ENCODE measurements around the gene GPD1.

Gene GPD1

DNA sequence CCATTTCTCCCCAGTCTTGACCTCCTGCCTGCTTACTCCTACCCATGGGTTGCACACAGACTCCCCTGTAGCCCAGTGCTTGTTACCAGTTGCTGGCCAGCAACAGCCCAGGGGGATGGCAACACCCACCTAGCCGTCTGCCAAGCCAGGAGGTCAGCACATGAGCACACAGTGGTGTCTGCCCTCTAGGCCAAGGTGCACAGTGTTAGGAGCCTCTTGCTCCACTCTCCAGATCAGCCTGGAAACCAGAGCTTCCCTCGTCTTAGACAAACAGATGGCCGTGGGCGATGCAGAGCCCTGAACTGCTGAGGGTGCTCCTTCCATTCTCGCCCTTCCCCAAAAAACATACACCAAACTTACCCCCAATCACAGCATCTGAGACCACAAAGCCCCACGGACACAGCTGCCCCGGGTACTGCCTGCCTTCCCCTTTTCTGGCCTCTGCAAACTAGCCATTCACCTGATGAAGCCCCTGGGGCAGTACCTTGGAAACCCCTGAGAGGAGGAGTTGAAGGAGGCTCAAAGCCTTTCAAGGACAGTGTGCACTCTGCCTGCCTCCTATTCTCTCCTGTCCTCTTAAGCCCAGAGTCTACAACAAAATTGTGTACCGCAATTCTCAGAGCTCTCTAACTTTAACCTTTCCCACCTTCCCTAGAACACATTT, 1.0 kb upstream of the GPD1 start:
- DNase-seq = no peak

DNA sequence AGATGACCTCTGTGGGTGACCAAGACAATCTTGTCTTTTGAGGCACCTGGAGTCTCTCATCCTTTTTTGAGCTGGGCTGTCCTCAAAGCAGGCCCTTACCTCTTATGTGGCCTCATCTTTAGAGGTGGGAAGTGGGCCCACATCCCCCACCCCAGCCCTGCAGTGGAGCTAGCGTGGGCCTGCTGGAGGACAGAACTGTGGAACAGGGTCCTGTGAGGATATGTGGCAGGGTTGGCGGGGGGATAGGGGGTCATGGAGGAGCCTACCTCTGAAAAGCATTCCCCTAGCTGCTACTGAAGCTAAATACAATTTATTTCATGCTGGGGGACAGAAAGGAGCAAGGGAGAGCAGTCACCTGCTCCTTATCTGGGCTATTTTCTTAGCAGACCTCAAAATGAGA, 457 bp upstream of the GPD1 start:
- DNase-seq = no peak

GRCh38 chr12:50104417-50105366, 884 bp downstream of the GPD1 start:
- no peak for DNase-seq

DNA sequence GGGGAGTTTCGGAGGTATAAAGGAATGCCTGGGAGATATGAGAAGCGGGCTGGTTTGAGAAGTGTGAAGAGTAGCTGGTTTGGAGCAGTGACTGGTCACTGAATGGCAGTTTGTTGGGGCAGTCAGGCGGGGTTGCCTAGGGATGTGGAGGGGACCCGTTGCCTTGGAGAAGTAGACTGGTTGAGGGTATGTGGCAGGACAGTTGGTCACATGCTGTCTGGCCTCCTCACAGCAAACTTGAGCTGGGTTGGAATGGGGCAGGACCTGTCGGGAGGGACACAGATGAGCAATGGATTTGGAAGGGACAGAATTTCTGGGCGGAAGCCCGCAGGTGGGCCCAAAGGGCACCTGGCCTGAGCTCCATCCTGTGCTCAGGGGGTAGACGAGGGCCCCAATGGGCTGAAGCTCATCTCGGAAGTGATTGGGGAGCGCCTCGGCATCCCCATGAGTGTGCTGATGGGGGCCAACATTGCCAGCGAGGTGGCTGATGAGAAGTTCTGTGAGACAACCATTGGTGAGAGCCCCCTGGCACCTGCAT, 2.2 kb downstream of the GPD1 start:
- no peak for DNase-seq

- no peak for DNase-seq
Observed at GRCh38 chr12:50106907-50107306, 3.1 kb downstream of the GPD1 start.

DNA sequence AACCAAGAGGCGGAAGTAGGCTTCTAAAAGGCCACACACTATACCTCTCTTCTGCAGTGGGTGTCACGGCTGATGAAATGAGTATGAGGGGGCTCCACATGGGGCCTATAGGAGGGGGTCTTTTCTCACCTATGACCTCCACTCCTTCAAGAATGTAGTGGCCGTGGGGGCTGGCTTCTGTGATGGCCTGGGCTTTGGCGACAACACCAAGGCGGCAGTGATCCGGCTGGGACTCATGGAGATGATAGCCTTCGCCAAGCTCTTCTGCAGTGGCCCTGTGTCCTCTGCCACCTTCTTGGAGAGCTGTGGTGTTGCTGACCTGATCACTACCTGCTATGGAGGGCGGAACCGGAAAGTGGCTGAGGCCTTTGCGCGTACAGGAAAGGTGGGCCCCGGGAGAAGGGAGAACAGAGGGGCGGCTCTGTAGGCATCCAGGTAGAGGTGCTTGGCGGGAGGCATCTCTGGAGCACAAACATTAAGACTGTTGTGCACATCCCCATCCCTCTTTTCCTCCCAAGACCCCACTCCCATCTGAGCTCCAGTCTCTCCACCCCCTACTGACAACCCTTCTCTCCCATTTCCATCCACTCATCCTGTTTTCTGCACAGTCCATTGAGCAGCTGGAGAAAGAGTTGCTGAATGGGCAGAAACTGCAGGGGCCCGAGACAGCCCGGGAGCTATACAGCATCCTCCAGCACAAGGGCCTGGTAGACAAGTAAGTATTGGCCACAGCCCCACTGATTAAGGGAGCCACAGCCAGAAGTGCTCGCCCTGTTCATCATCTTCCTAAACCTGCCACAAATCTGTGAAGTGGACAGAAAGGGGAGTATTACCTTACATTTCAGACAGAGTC, 3.8 kb downstream of the GPD1 start:
- DNase-seq = no peak

DNA sequence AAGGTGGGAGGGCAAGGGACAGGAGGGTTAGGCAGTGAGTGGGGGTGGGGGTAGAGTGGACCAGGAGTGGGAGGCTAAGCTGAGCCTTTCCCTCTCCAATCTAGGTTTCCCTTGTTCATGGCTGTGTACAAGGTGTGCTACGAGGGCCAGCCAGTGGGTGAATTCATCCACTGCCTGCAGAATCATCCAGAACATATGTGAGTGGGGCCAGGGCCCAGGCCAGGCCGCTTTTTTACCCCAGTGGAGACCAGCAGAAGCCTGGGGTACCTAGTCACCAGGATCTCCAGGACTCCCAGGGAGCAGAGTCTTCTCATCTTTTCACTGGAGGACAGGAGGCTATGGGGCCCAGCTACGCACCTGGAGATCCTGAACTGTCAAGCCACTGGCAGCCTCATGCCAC, 5.5 kb downstream of the GPD1 start:
- no peak for DNase-seq

DNA sequence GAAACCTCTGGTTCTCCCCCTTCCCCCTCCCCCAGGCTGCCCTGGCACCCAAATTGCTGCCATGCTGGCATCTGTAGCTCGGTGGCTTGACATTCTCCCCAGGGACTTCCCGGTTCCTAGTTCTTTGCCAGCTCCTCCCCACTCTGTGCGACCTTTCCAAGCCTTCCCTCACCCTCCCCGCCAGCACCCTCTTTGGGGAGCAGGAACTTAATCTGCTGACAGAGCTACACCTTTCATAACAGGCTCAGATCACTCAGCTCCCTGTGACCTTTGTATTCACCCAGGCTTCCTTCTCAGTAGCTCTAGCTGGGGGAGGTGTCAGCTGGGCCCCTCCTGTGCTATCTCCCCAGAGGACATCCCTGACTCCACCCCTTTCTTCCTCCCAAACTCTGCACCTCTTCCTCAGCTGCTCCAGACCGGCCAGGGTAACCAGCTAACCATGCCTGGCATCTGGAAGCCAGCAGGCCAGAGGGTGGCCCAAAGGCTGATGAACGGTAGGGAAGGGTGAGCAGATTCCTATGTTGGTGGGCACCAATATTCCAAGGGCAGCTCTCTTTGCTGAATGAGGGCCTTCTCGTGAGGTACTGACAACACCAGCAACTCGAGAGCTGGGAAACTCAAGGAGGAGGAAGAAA, 6.4 kb downstream of the GPD1 start:
- DNase-seq = no peak

DNA sequence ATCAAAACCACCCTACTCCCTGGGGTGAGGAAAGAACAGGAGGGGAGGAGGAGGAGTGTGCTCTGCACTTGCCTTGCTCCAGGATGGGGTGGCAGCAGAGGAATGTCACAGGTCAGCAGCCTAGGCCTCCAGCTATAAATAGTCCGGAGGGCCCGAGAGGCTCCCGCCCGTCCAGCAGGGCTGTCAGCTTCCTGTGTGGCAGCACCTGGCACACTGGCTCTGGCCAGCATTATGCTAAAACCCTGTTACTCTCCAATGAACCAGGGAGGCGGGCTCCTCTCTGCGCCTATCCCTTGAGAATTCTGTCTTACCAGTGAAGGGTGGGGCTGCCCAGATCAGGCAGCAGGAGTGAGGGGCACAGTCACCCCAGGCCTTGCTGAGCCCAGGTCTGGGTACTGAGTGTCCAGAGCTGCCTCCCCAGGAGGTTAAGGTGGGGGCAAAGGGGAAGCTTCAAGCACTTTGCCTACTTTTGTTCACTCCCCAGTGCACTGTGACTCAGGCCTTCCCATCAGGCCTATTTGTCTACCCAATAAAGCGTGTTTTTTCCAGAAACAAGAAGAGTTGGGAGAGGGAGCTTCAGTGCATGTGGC, 7.0 kb downstream of the GPD1 start:
- DNase-seq = no peak

- DNase-seq = no peak
Observed at GRCh38 chr12:50111395-50111692, 7.5 kb downstream of the GPD1 start.

GRCh38 chr12:50111693-50112455, 8.1 kb downstream of the GPD1 start, which contains the start of gene COX14:
TSS of gene COX14 (plus strand) at chr12:50112236. CDS start at chr12:50120044, 7,808 bp downstream.
- DNase-seq = peak; percentile 99

- no peak for DNase-seq
Observed at GRCh38 chr12:50112456-50113218, 8.8 kb downstream of the GPD1 start.

DNA sequence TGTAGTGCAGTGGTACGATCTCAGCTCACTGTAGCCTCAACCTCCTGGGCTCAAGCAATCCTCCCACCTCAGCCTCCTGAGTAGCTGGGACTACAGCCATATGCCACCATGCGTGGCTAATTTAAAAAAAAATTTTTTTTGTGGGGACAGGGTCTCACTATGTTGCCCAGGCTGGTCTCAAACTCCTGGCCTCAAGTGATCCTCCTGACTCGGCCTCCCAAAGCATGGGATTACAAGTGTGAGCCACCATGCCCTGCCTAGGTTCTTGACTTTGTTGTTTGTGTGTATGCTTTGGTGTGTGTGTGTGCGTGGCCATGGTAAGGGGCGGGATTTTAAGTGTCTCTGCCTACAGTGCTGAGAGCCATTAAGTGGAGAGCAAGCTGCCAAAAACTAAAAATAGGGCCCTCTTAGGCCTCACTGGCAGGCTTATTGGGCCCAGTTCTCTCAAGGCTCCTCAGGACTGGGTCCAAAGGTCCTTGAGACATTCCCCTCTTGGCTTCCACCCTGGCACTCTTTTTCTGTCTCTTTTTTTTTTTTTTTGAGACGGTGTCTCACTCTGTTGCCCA, 13.3 kb downstream of the GPD1 start:
- no peak for DNase-seq

- DNase-seq = no peak
Observed at GRCh38 chr12:50119387-50119786, 15.6 kb downstream of the GPD1 start.

GRCh38 chr12:50120521-50120920, 16.7 kb downstream of the GPD1 start:
- DNase-seq = no peak

DNA sequence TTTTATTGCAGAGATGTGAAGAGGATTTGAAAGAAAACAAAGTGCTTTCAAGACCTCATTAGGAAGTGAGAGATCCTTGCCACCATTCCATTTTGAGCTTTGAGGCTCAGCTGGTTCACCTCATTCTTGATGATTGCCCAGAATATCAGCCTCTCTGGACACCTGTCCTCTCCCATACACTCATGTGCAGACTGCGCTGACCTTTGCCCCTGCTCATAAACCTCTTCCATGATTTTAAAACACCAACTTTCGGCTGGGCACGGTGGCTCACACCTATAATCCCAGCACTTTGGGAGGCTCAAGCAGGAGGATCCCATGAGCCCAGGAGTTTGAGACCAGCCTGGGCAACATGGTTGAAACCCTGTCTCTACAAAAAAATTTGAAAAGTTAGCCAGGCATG, 17.1 kb downstream of the GPD1 start:
- DNase-seq = no peak

DNA sequence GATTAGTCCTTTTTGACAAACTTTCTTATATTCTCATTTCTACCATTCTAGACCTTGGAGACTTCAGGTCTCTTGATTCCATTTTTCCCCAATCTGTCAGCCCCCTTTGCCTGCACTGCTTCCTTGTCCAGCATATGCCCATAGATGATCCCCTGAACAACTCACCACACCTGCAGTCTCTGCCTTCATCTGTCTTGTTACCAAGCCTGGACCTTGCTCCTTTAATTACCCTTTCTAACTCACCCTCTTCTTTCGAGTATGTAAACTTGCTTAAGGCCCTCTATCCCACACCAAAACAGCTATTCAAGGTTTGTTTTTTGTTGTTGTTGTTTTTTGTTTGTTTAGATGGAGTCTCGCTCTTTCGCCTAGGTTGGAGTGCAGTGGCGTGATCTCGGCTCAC, 17.8 kb downstream of the GPD1 start:
- DNase-seq = no peak

GRCh38 chr12:50123203-50123602, 19.4 kb downstream of the GPD1 start:
- no peak for DNase-seq

- no peak for DNase-seq
Observed at GRCh38 chr12:50127546-50127945, 23.7 kb downstream of the GPD1 start.

DNA sequence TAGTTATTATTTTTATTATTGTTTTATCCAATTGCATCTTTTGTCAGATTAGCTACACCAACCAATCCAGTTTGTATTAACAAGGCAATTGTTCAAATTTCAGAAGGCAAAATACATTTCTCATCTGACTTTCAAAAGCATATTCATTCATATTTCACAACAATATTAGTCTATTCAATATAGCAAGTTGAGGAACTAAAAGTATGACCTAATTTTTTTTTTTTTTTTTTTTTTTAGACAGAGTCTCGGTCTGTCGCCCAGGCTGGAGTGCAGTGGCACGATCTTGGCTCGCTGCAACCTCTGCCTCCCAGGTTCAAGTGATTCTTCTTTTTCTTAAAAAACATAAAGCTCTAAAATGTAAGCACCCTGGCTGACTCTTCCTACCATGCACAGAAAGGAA, 25.5 kb downstream of the GPD1 start:
- DNase-seq = no peak

Measured in stimulated activated CD4-positive, alpha-beta T cell treated with anti-CD3 and anti-CD28 coated beads, Interleukin-12 subunit alpha, Interleukin-12 subunit beta, amount 100 ng/mL, for 4 hours (primary cell).